ENCODE data around the gene TMEM198.

- TF ChIP-seq CTCF (conservative IDR thresholded peaks at IDR 0.05; ENCODE audit: low read length): no peak
- TF ChIP-seq EZH2phosphoT487 (IDR thresholded peaks at IDR 0.05; ENCODE audit: borderline replicate concordance): no peak
Observed at GRCh38 chr2:219566640-219567039, 22.8 kb downstream of the TMEM198 start.

Measured in Loucy (cell line).